ENCODE results near the gene C9orf85. TPM values are rescaled to one million over a fixed set of nuclear protein-coding genes. Genes with fewer than 3 reads are reported as not detected.

The C9orf85 gene
- total and polyA plus RNA-seq, 9 of the 15 experiments (the other 6 are each of a cell fraction or from before 2014, with no cell fraction given) = 6.7 to 17.6 (median 13.0) TPM

DNA sequence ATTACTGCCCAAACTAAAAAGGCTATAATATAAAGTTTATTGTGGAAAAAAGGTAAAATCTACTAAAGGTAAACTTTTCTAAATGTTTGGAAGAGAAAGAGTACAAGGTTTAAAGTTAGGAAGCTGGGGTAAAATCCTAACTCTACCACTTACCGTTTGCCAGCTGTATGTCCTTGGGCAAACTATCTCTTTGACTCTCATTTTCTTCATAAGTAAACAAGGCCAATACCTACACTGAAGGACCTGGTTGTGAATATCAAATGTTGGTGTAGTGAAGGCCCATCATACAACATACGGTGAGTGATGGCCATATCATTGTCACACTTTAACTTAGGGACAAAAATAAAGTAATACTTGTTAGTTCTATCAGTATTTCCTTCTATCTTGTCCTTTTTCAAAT, 35.3 kb upstream of the C9orf85 start (continued):
- TF ChIP-seq, protein P1, sequence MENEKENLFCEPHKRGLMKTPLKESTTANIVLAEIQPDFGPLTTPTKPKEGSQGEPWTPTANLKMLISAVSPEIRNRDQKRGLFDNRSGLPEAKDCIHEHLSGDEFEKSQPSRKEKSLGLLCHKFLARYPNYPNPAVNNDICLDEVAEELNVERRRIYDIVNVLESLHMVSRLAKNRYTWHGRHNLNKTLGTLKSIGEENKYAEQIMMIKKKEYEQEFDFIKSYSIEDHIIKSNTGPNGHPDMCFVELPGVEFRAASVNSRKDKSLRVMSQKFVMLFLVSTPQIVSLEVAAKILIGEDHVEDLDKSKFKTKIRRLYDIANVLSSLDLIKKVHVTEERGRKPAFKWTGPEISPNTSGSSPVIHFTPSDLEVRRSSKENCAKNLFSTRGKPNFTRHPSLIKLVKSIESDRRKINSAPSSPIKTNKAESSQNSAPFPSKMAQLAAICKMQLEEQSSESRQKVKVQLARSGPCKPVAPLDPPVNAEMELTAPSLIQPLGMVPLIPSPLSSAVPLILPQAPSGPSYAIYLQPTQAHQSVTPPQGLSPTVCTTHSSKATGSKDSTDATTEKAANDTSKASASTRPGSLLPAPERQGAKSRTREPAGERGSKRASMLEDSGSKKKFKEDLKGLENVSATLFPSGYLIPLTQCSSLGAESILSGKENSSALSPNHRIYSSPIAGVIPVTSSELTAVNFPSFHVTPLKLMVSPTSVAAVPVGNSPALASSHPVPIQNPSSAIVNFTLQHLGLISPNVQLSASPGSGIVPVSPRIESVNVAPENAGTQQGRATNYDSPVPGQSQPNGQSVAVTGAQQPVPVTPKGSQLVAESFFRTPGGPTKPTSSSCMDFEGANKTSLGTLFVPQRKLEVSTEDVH (IDR thresholded peaks at IDR 0.05; ENCODE audit: low read depth, partially characterized antibody) = no peak
- TF ChIP-seq ZC3H11A (IDR thresholded peaks at IDR 0.05; ENCODE audit: low read depth, low read length) (no peak), ZBTB17 (CRISPR knock-in tag; IDR thresholded peaks at IDR 0.05) (no peak)

DNA sequence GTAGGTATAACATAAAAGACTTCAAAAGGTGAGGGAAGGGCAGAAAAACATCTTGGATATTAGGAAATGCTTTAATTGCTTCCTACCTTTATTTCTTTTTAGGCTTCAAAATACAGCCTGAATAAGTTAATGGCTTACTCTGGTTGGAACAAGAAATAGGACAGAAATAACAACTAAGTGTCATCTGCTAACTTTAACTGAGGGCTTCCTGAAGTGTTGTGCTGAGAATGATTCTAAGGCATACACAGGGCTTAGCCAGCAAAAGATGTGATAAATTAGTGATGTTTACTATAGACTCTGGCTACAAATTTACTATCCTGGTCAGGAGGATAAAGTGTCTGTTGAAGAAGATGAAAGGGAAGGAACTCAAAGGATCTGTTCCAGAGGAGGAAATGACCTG, 34.6 kb upstream of the C9orf85 start:
- ATAC-seq (no peak), DNase-seq (ENCODE audit: extremely low read depth in 1 of 4, low spot score in 3 of 4) (no peak), FAIRE-seq (no peak)
- Histone ChIP-seq H2AFZ (ENCODE audit: low read depth, low read length) (no peak overlapping the region), H3K9me1 (ENCODE audit: control insufficient read depth, insufficient read depth, low read length) (no peaks in the 10 kb centered on the region), H3K9ac (ENCODE audit: insufficient read depth in 1 of 2, low read depth in 2 of 2, low read length in 2 of 2) (no peak overlapping the region), H3K9me3 (replicated peaks; ENCODE audit: control insufficient read depth, insufficient read depth, low read depth, low read length) (peaks cover 2% of the 10 kb centered on the region; the same call in 1 of the 2 replicates), H3K79me2 (ENCODE audit: control insufficient read depth, insufficient read depth, low read length) (peaks cover 58% of the 10 kb centered on the region), H3K4me1 (replicated peaks in 1 of 2; ENCODE audit: control insufficient read depth in 2 of 2, insufficient read depth in 2 of 2, low read length in 2 of 2) (no peaks in the 10 kb centered on the region), H3K27ac (ENCODE audit: extremely low read depth, low read depth, low read length) (no peak overlapping the region), H4K20me1 (replicated peaks; ENCODE audit: control insufficient read depth, insufficient read depth, low read length) (no peaks in the 10 kb centered on the region), H3K4me3 (no peak overlapping the region), H3K27me3 (ENCODE audit: control insufficient read depth in 2 of 2, insufficient read depth in 2 of 2, low read length in 2 of 2) (no peaks in the 10 kb centered on the region), H3K36me3 (ENCODE audit: control insufficient read depth, insufficient read depth, low read length) (peaks cover 9% of the 10 kb centered on the region; the same call in 1 of the 3 replicates), H3K4me2 (ENCODE audit: insufficient read depth, low read length) (no peak overlapping the region)
- in situ Hi-C loops (cut with MboI) (no loop called here), intact Hi-C loops (cut with micrococcal nuclease) (no loop called here)
- POLR2A ChIA-PET = no interaction called here
- CTCF ChIA-PET (ENCODE audit: low intra/inter-chr PET ratio) = interaction anchor here (0.6 kb wide), 1 partner anchor 92 kb away, joined by 3 read pairs; no protein-coding TSS in a partner anchor
- TF ChIP-seq U2AF2 (optimal IDR thresholded peaks at IDR 0.05; ENCODE audit: low read depth, low read length) (no peak), MBD2 (IDR thresholded peaks at IDR 0.05; ENCODE audit: borderline replicate concordance, low read depth) (no peak), CREM (IDR thresholded peaks at IDR 0.05; ENCODE audit: low read depth) (no peak), ZNF57 (CRISPR knock-in tag; IDR thresholded peaks at IDR 0.05) (no peak), FUS (optimal IDR thresholded peaks at IDR 0.05; ENCODE audit: low read depth, low read length) (no peak), ZNF3 (CRISPR knock-in tag; IDR thresholded peaks at IDR 0.05) (no peak), NR4A1 (CRISPR knock-in tag; IDR thresholded peaks at IDR 0.05) (no peak), NR4A1 (tag; IDR thresholded peaks at IDR 0.05) (no peak), WHSC1 (IDR thresholded peaks at IDR 0.05; ENCODE audit: low read length) (no peak), ZNF143 (CRISPR knock-in tag; IDR thresholded peaks at IDR 0.05) (no peak), ID3 (CRISPR knock-in tag; IDR thresholded peaks at IDR 0.05) (no peak), ID3 (tag; IDR thresholded peaks at IDR 0.05) (no peak), SREBF2 (CRISPR knock-in tag; IDR thresholded peaks at IDR 0.05) (no peak), PHF20 (IDR thresholded peaks at IDR 0.05; ENCODE audit: partially characterized antibody) (no peak), SMAD1 (IDR thresholded peaks at IDR 0.05; ENCODE audit: low read depth, low read length, partially characterized antibody) (no peak), GABPA (tag; conservative IDR thresholded peaks at IDR 0.05; ENCODE audit: low read depth) (no peak), HSF4 (CRISPR knock-in tag; IDR thresholded peaks at IDR 0.05; ENCODE audit: borderline replicate concordance) (no peak), LEF1 (IDR thresholded peaks at IDR 0.05) (no peak), GTF2F1 (IDR thresholded peaks at IDR 0.05; ENCODE audit: low read depth, low read length) (no peak), HEY1 (CRISPR knock-in tag; IDR thresholded peaks at IDR 0.05; ENCODE audit: borderline replicate concordance) (no peak), ZBTB8A (IDR thresholded peaks at IDR 0.05; ENCODE audit: partially characterized antibody) (no peak)
- BruUV-seq (replicated peaks) = no TSS peak
